GM21529 (cell line): ENCODE results near the gene ZNF862.

Experiments used
- ATAC-seq: cut with Tn5 transposase; IDR thresholded peaks from one replicate; pipeline ENCODE4 v1.9.1; 2021; ENCODE audit not compliant: unreplicated experiment

Gene ZNF862

GRCh38 chr7:149809215-149809614 lies 29.0 kb upstream of the ZNF862 start:
- no peak for ATAC-seq

GRCh38 chr7:149811221-149811620 lies 27.0 kb upstream of the ZNF862 start:
- no peak for ATAC-seq

GRCh38 chr7:149811831-149812490 lies 26.2 kb upstream of the ZNF862 start:
- no peak for ATAC-seq

- no peak for ATAC-seq
These were observed 24.7 kb upstream of the ZNF862 start for GRCh38 chr7:149813254-149814035.

GRCh38 chr7:149814494-149814893 lies 23.7 kb upstream of the ZNF862 start:
- ATAC-seq, result no peak

GRCh38 chr7:149815121-149815520 lies 23.1 kb upstream of the ZNF862 start:
- ATAC-seq, result no peak

GRCh38 chr7:149815661-149816266 lies 22.4 kb upstream of the ZNF862 start:
- ATAC-seq, result no peak

- no peak for ATAC-seq
These were observed 21.9 kb upstream of the ZNF862 start for GRCh38 chr7:149816267-149816751.

GRCh38 chr7:149816794-149817193 lies 21.4 kb upstream of the ZNF862 start:
- no peak for ATAC-seq

GRCh38 chr7:149817301-149817771 lies 20.8 kb upstream of the ZNF862 start:
- ATAC-seq, result no peak

- no peak for ATAC-seq
These were observed 20.2 kb upstream of the ZNF862 start for GRCh38 chr7:149817836-149818535.

- ATAC-seq, result no peak
These were observed 19.7 kb upstream of the ZNF862 start for GRCh38 chr7:149818536-149818840.

- no peak for ATAC-seq
These were observed 18.8 kb upstream of the ZNF862 start for GRCh38 chr7:149819141-149819960.

- no peak for ATAC-seq
These were observed 18.2 kb upstream of the ZNF862 start for GRCh38 chr7:149819961-149820340.

- no peak for ATAC-seq
These were observed 17.5 kb upstream of the ZNF862 start for GRCh38 chr7:149820622-149821190.

- ATAC-seq, result no peak
These were observed 16.7 kb upstream of the ZNF862 start for GRCh38 chr7:149821191-149822148.

GRCh38 chr7:149822353-149822943 lies 15.7 kb upstream of the ZNF862 start:
- ATAC-seq, result no peak

GRCh38 chr7:149823191-149823630 lies 15.0 kb upstream of the ZNF862 start:
- no peak for ATAC-seq
